Astrocyte of the cerebellum (primary cell): ENCODE measurements around the gene CASP8.

Experiments
- DNase-seq: peaks from one replicate; pipeline ENCODE4 v3.0.0-alpha.2; 2011; ENCODE audit warnings: low read depth
- H3K4me3 ChIP-seq: 2 replicates; pipeline ENCODE4 v1.5.1; 2011; ENCODE audit warnings: mild to moderate bottlenecking, low read depth, low read length, moderate library complexity
- in situ Hi-C: cut with HindIII; loops from 2 replicates; pipeline ENCODE4 v1.10.0; 2017; ENCODE audit warnings: low sequenced_read_pairs
- TF ChIP-seq, protein P1 (sequence below): IDR thresholded peaks from 2 replicates; pipeline ENCODE4 v1.5.1; 2012; ENCODE audit warnings: low read length, low read depth, moderate library complexity, mild to moderate bottlenecking; ENCODE audit errors: missing control alignments

CASP8 gene

GRCh38 chr2:201260302-201260800, at the start of gene CASP8:
TSS of gene CASP8 (plus strand) at chr2:201260536. CDS start at chr2:201266487, 5,951 bp downstream.
- peak within 1 kb of the TSS; percentile 68 for H3K4me3 ChIP-seq
- in situ Hi-C loops = no loop called here
- no peak for DNase-seq
- TF ChIP-seq, protein P1, sequence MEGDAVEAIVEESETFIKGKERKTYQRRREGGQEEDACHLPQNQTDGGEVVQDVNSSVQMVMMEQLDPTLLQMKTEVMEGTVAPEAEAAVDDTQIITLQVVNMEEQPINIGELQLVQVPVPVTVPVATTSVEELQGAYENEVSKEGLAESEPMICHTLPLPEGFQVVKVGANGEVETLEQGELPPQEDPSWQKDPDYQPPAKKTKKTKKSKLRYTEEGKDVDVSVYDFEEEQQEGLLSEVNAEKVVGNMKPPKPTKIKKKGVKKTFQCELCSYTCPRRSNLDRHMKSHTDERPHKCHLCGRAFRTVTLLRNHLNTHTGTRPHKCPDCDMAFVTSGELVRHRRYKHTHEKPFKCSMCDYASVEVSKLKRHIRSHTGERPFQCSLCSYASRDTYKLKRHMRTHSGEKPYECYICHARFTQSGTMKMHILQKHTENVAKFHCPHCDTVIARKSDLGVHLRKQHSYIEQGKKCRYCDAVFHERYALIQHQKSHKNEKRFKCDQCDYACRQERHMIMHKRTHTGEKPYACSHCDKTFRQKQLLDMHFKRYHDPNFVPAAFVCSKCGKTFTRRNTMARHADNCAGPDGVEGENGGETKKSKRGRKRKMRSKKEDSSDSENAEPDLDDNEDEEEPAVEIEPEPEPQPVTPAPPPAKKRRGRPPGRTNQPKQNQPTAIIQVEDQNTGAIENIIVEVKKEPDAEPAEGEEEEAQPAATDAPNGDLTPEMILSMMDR = no peak

DNA sequence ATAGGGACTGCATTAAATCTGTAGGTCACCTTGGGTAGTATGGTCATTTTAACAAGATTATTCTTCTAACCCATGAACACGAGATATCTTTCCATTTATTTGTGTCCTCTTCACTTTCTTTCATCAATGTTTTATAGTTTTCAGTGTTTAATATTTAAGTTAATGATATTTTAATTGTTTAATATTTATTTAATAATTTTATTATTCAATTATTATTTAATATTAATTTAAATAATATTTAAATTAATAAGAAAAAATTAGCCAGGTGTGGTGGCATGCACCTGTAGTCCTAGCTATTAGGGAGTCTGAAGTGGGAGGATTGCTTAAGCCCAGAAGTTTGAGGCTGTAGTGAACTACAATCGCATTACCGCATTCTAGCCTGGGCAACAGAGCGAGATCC, 44.4 kb upstream of the CASP8 start:
- in situ Hi-C loops = no loop called here
- H3K4me3 ChIP-seq = no peak overlapping the region
- TF ChIP-seq, protein P1 = no peak
- DNase-seq = no peak

DNA sequence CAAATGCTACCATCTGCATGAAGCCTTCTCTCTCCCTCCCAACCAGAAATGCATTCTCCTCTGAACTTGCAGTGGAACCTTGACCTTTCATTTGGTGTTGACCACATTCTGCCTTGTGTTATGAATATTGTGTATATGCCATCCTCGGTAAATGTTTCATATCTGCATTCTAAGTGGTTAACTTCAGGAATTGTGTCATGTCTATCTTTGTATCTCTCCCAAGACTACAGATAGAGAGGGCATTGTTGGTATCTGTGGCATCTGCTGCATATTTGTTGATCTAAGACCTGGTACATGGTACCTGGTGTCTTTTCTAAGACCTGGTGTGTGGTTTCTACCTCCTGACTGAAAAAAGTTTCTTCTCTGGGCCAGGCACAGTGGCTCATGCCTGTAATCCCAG, 43.4 kb upstream of the CASP8 start:
- in situ Hi-C loops = no loop called here
- TF ChIP-seq, protein P1 = no peak

DNA sequence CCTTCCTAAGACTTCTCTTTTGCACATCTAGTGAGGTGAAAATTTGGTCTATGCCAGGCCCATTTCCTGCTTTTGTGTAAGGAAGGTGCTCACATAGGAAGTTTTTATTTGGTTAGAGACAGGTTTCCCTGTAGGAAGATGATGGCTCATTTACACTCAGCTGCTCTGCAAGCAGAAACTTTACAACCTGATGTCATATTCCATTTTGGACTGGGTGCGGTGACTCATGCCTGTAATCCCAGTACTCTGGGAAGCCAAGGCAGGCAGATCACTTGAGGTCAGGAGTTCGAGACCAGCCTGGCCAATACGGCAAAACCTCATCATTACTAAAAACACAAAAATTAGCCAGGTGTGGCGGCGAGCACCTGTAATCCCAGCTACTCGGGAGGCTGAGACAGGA, 41.6 kb upstream of the CASP8 start:
- TF ChIP-seq, protein P1 = no peak
- no peak for DNase-seq
- in situ Hi-C loops = no loop called here
- no peak overlapping the region for H3K4me3 ChIP-seq

More for the DNA sequence above, 43.4 kb upstream of the CASP8 start:
- no peak for DNase-seq
- no peak overlapping the region for H3K4me3 ChIP-seq

- no peak overlapping the region for H3K4me3 ChIP-seq
- TF ChIP-seq, protein P1 = no peak
- in situ Hi-C loops = no loop called here
- DNase-seq = no peak
These were observed 40.8 kb upstream of the CASP8 start for GRCh38 chr2:201219328-201220096.

DNA sequence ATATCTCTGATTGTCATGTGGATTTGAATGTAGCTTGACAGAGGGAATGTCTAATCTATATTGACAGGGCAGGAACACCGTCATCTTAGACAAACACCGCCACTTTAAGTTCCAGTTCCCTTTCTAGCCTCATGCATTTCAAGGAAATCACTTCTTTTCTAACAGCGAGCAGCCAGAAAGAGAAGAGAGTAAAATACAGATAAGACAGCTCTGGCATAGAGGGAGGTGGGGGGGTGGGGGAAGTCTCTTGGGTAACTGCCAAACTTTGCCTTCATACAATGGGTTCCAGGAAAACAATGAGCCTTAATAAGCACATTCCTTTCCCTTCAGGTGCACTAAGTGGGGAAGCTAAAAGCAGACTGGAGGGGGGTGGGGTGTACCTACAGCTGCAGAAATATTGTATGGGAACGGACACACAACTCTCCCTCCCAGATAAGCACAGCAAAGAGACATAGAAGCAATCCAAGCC, 40.2 kb upstream of the CASP8 start:
- DNase-seq = no peak
- TF ChIP-seq, protein P1 = no peak
- no peak overlapping the region for H3K4me3 ChIP-seq
- in situ Hi-C loops = no loop called here
